Stimulated activated CD4-positive, alpha-beta T cell treated with anti-CD3 and anti-CD28 coated beads, Interleukin-15, amount 100 ng/mL, for 24 hours (primary cell): ENCODE measurements around the gene TTBK1.

Experiments
- DNase-seq: peaks from one replicate; pipeline ENCODE4 v3.0.0-alpha.2; 2020

Gene TTBK1

GRCh38 chr6:43242908-43243663 lies at the start of gene TTBK1:
TSS of gene TTBK1 (plus strand) at chr6:43243481. CDS start at chr6:43246661, 3,180 bp downstream.
- peak; percentile 55 for DNase-seq

GRCh38 chr6:43193929-43194328 lies 49.4 kb upstream of the TTBK1 start:
- no peak for DNase-seq

GRCh38 chr6:43196337-43196736 lies 46.9 kb upstream of the TTBK1 start:
- no peak for DNase-seq

- DNase-seq, result no peak
These were observed 43.4 kb upstream of the TTBK1 start for GRCh38 chr6:43199912-43200311.

- DNase-seq, result no peak
These were observed 42.7 kb upstream of the TTBK1 start for GRCh38 chr6:43200541-43200940.

DNA sequence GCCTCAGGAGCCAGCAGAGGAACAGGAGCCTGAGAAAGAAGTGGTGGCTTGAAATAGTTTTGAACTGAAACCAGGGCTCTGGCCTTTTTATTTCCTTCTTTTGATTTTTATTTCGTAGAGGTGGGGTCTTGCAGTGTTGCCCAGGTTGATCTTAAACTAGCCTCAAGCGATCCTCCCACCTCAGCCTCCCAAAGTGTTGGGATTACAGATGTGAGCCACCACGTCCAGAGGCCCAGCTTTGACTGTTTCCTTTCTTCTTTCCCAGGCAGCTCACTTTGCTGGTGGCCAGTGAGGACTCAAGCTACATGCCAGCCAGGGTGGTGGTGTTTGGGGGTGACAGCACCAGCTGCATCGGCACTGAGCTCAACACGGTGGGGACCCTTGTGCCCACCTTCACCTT lies 40.8 kb upstream of the TTBK1 start:
- no peak for DNase-seq

- no peak for DNase-seq
These were observed 40.1 kb upstream of the TTBK1 start for GRCh38 chr6:43203029-43203717.

- no peak for DNase-seq
These were observed 39.6 kb upstream of the TTBK1 start for GRCh38 chr6:43203718-43204095.

GRCh38 chr6:43204271-43205105 lies 38.8 kb upstream of the TTBK1 start:
- no peak for DNase-seq

DNA sequence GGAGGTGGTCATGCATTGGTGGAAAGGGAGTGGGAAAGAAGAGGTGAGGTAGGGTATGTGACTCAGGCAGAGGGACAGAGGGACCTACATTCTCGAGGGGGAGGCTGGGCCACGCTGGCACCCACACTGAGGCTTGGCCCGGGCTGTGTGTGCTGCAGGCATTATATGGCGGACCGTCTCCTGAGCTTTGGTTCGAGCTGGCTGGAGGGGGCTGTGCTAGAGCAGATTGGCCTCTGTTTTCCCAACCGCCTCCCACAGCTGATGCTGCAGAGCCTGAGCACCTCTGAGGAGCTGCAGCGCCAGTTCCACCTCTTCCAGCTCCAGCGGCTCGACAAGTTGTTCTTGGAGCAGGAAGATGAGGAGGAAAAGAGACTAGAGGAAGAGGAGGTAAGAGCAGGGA lies 37.4 kb upstream of the TTBK1 start:
- DNase-seq, result no peak

DNA sequence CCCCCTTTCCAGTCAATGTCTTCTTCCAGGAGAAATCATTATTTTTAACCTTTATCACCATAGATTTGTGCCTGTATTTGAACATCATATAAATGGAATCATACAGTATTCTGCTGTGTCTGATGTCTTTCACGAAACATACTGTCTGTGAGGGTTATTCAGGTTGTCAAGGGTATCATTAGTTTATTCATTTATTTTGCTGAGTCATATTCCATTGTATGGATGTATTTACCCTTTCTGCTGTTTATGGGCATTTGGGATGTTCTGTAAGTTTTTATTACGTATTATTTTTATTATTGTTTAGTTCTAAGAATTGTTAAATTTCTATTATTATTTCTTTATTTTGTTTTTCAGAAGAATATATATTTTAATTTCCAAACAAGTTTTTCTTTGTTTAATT lies 36.0 kb upstream of the TTBK1 start:
- DNase-seq, result no peak

DNA sequence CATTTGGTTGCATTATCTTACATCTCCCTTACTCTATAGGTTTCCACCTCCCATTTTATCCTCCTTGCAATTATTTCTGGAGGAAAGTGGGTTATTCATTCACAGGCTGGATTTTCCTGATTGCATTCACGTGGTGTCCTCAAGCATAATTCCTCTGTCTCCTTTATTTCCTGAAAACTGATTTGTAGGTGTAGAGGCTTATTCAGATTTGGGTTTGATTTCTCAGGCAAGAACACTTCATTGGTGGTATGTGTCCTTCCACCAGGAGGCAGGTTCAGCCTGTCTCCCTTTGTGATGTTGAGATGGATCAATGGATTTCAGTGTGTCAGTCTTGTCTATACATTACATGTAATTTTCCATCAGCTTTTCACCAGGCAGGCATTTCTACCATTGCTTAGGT lies 31.3 kb upstream of the TTBK1 start:
- DNase-seq, result no peak

DNA sequence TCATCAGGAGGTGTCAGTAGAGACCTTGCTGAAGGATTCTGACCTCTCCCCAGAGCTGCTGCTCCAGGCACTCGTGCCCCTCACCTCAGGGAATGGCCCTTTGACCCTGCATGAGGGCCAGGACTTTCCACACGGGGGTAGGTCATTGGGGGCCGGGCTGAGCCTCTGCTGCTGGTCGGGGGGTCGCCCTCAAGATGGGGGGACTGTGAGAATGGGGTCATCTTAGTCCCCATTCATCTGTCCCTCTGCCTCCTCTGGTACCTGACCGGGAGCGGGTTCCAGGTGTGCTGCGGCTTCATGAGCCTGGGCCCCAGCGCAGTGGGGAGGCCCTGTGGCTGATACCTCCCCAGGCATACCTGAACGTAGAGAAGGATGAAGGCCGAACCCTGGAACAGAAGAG lies 29.9 kb upstream of the TTBK1 start:
- DNase-seq, result no peak

DNA sequence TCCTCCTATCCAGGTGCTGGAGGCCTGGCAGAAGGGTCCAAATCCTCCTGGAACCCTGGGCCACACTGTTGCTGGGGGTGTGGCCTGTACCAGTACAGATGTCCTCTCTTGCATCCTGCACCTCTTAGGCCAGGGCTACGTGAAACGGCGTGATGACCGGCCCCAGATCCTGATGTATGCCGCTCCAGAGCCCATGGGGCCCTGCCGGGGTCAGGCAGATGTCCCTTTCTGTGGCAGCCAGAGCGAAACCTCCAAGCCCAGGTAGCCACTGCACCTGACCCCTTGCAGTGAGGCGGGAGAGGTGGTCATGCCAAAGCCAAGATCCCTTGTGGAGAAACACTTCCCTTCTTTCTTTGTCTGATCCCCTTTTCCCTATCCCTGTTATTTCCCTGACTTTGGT lies 28.2 kb upstream of the TTBK1 start:
- DNase-seq, result no peak

DNA sequence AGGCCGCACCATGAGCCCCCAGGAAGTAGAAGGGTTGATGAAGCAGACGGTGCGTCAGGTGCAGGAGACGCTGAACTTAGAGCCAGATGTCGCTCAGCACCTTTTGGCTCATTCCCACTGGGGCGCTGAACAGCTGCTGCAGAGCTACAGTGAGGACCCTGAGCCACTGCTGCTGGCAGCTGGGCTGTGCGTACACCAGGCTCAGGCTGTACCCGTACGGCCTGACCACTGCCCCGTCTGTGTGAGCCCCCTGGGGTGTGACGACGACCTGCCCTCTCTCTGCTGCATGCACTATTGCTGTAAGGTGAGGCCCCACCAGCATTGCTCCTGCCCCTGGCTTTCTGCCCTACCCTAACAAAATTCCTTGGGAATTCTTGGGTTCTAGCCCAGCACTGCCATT lies 27.1 kb upstream of the TTBK1 start:
- DNase-seq, result no peak

DNA sequence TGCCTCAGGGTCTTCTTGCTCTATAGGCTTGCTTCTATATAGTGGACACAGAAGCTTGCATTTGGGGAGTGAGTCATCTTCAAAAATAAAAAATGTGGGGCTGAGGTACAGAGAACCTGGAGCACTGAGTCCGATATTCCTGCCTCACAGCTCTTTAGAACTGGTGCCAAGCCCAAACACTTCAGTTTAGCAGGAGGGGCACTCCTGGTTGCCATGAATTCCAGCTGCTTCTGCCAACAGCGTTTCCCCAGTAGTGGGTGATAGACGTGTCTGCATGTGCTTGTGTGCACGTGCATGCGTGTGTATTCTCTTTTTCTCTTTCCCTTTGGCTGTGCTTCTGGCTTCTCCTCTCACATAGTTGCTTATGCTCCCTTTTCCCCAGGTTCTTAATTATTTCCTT lies 25.9 kb upstream of the TTBK1 start:
- no peak for DNase-seq

DNA sequence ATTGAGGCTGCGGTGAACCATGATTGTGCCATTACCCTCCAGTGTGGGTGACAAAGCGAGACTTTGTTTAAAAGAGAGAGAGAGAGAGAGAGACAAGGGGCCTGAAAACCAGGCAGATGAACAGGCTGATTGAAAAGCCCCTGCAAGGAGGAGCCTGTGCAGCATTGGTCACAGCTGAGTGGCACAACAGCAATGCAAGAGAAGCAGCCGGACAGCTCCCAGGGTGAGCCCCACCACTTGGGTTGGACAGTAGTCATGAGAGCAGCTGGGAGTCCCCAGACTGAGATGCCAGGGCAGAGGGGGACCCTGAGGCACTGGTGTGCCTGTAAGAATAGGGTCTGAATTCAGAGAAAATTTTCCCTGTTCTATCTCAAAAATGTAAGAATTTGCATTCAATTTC lies 24.2 kb upstream of the TTBK1 start:
- DNase-seq, result no peak

DNA sequence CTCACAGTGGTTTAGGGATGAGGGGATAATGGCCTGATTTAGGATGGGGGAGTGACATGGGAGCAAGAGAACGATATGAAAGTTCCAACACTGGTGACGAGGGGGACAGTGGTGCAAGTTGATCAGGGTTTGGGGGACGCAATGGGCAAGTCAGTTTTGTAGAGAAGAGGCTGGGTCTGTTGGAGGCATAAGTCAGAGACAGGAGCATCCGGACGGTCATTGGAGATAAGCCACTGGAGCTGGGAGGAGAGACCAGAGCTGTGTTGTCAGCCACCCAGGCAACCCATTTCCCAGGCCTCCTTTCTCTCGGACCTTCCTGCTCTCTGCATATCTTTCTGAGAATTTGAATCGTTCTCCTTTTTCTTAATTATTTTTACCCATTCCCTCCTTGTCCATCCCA lies 23.5 kb upstream of the TTBK1 start:
- DNase-seq, result no peak

GRCh38 chr6:43220439-43220951 lies 22.8 kb upstream of the TTBK1 start:
- DNase-seq, result no peak

GRCh38 chr6:43221046-43221972 lies 22.0 kb upstream of the TTBK1 start:
- no peak for DNase-seq

- DNase-seq, result no peak
These were observed 20.7 kb upstream of the TTBK1 start for GRCh38 chr6:43222418-43223059.

DNA sequence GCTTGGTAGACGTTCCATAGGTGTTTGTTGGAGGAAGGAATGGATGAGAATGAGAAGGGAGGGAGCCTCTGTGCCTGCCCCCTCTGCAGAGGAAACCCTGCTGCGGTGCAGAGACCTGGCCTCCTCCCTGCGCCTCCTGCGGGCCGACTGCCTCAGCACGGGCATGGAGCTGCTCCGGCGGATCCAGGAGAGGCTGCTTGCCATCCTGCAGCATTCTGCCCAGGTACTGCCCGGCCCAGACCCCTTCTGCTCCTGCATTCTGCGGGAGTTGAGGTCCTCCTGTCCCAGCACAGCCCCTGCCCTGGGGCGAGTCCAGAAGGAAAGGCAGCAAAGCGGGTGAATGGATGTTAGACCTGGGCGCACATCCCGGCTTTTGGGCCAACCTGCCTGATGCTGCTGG lies 20.1 kb upstream of the TTBK1 start:
- DNase-seq, result no peak
